Keratinocyte (primary cell): ENCODE results near the gene ACYP2. TPM values are rescaled to one million over a fixed set of nuclear protein-coding genes. Genes with fewer than 3 reads are reported as not detected.

ENCODE experiments used
- DNase-seq: peaks from one replicate; pipeline ENCODE4 v3.0.0-alpha.2; 2011; ENCODE audit warnings: low read depth, missing footprints, low spot score
- FAIRE-seq: peaks from 2 replicates; lab custom pipeline; 2011; peaks lifted over from hg19 to GRCh38; lab: Jason Lieb, UNC
- H2AFZ ChIP-seq: 2 replicates; pipeline ENCODE4 v1.6.0; 2012; ENCODE audit warnings: low read length, control low read depth, inconsistent platforms; ENCODE audit not compliant: control insufficient read depth
- H3K27ac ChIP-seq: 2 replicates; pipeline ENCODE4 v1.5.1; 2011; ENCODE audit warnings: low read length; ENCODE audit not compliant: control insufficient read depth, insufficient read depth
- H3K27me3 ChIP-seq: 3 replicates; pipeline ENCODE4 v1.6.0; 2011; ENCODE audit warnings: low read length; ENCODE audit not compliant: control insufficient read depth, insufficient read depth; ENCODE audit errors: extremely low read depth
- H3K36me3 ChIP-seq, 2 experiments: 2 replicates in 1 of 2; 3 replicates in 1 of 2; pipeline ENCODE4 v1.5.1; 2011; ENCODE audit warnings: low read length in 2 of 2, mild to moderate bottlenecking in 1 of 2; ENCODE audit not compliant: control insufficient read depth in 2 of 2, insufficient read depth in 2 of 2; ENCODE audit errors: extremely low read depth in 1 of 2
- H3K4me1 ChIP-seq: 3 replicates; pipeline ENCODE4 v1.5.1; 2011; ENCODE audit warnings: low read length; ENCODE audit not compliant: control insufficient read depth, insufficient read depth; ENCODE audit errors: extremely low read depth
- H3K4me2 ChIP-seq: 3 replicates; pipeline ENCODE4 v1.6.0; 2011; ENCODE audit warnings: low read depth, low read length; ENCODE audit not compliant: control insufficient read depth, insufficient read depth; ENCODE audit errors: extremely low read depth
- H3K4me3 ChIP-seq, 3 experiments: fragments of 200-600 bp in 1 of 3; sonication (generic) in 1 of 3; 2 replicates in 2 of 3; 3 replicates in 1 of 3; pipeline ENCODE4 v1.5.1; 2011 to 2016; ENCODE audit warnings: low read length in 3 of 3, mild to moderate bottlenecking in 3 of 3, control low read depth in 2 of 3, inconsistent platforms in 1 of 3, low read depth in 1 of 3, mixed read lengths in 1 of 3, mixed run types in 1 of 3, moderate library complexity in 1 of 3; ENCODE audit not compliant: control insufficient read depth in 2 of 3, insufficient read depth in 2 of 3; ENCODE audit errors: extremely low read depth in 1 of 3
- H3K79me2 ChIP-seq: 2 replicates; pipeline ENCODE4 v1.6.0; 2012; ENCODE audit warnings: low read length; ENCODE audit not compliant: control insufficient read depth, insufficient read depth
- H3K9ac ChIP-seq: 3 replicates; pipeline ENCODE4 v1.6.0; 2011; ENCODE audit warnings: low read length; ENCODE audit not compliant: control insufficient read depth, insufficient read depth; ENCODE audit errors: extremely low read depth
- H3K9me1 ChIP-seq: 3 replicates; pipeline ENCODE4 v1.6.0; 2011; ENCODE audit warnings: low read length; ENCODE audit not compliant: control insufficient read depth, insufficient read depth; ENCODE audit errors: extremely low read depth
- H3K9me3 ChIP-seq: 2 replicates; pipeline ENCODE4 v1.5.1; 2012; ENCODE audit warnings: low read depth, low read length; ENCODE audit not compliant: control insufficient read depth
- H4K20me1 ChIP-seq: 3 replicates; pipeline ENCODE4 v1.6.0; 2011; ENCODE audit warnings: low read length; ENCODE audit not compliant: control insufficient read depth, insufficient read depth; ENCODE audit errors: extremely low read depth
- EZH2 ChIP-seq: IDR thresholded peaks from one replicate; pipeline ENCODE4 v1.6.1; 2012; ENCODE audit warnings: inconsistent platforms, mild to moderate bottlenecking, low read length, moderate library complexity
- dilution Hi-C: fragments of 300-500 bp; cut with MboI; formaldehyde crosslinking; loops from one replicate; pipeline ENCODE4 v1.7.0; 2020; ENCODE audit warnings: low sequenced_read_pairs; ENCODE audit not compliant: extremely low pct_ligation_motif_present
- polyA plus RNA-seq, 5 experiments: library from polyadenylated mRNA; depleted of rRNA in 3 of 5; stranded (reverse) in 3 of 5; stranded (forward) in 1 of 5; unstranded in 1 of 5; fragments of >200 nt; gene quantifications; 1 replicate in 1 of 5; 2 replicates in 3 of 5; 3 replicates in 1 of 5; pipeline versions ENCODE4 v1.2.1 to v1.2.3, GENCODE V29; 2011 to 2012; ENCODE audit warnings: missing spikeins in 2 of 5, low read depth in 1 of 5, low replicate concordance in 1 of 5
- TF ChIP-seq, protein P1 (sequence below), 3 experiments: IDR thresholded peaks in 1 of 3; conservative IDR thresholded peaks in 1 of 3; optimal IDR thresholded peaks in 1 of 3; 2 replicates in 2 of 3; 3 replicates in 1 of 3; pipeline versions ENCODE3 to v1.5.1; 2011; ENCODE audit warnings: low read length in 3 of 3, mild to moderate bottlenecking in 3 of 3, moderate library complexity in 2 of 3, control low read depth in 1 of 3, inconsistent platforms in 1 of 3; ENCODE audit not compliant: insufficient read depth in 2 of 3; ENCODE audit errors: extremely low read depth in 1 of 3

The ACYP2 gene
- polyA plus RNA-seq, 1 donor (not counting 4 experiments of a cell fraction or from before 2014, with no cell fraction given): 8.7 TPM

DNA sequence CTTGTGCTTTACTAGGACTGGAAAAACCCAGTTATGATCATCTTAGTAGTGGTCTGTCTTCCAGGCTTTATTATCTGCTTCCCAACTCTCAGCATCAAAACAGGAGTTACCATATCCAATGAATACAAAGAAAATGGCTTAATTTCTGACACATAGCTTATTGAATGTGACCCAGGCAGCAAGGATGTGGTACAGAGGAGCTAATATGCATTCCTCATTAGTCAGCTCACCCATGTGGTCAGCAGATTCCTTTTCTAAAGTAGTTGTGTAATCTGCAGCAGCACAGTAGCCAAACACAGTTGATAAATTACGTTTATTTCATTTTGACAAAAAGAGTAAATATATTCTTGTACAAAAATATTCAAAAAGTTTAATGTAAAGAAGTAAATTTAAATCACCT, 97.0 kb downstream of the ACYP2 start:
- H3K9me1 ChIP-seq: no peaks in the 10 kb centered on the region
- H3K27me3 ChIP-seq: no peaks in the 10 kb centered on the region
- H3K9ac ChIP-seq: no peak overlapping the region
- H4K20me1 ChIP-seq: no peaks in the 10 kb centered on the region
- H3K4me2 ChIP-seq: no peak overlapping the region
- no peaks in the 10 kb centered on the region for H3K36me3 ChIP-seq
- no peak overlapping the region for H3K4me3 ChIP-seq
- H3K9me3 ChIP-seq: no peaks in the 10 kb centered on the region
- H3K79me2 ChIP-seq: no peaks in the 10 kb centered on the region
- DNase-seq: no peak
- no peak overlapping the region for H3K27ac ChIP-seq
- peak; percentile 76 for FAIRE-seq
- no peaks in the 10 kb centered on the region for H3K4me1 ChIP-seq
- dilution Hi-C loops: no loop called here
- no peak for TF ChIP-seq EZH2
- TF ChIP-seq, protein P1, sequence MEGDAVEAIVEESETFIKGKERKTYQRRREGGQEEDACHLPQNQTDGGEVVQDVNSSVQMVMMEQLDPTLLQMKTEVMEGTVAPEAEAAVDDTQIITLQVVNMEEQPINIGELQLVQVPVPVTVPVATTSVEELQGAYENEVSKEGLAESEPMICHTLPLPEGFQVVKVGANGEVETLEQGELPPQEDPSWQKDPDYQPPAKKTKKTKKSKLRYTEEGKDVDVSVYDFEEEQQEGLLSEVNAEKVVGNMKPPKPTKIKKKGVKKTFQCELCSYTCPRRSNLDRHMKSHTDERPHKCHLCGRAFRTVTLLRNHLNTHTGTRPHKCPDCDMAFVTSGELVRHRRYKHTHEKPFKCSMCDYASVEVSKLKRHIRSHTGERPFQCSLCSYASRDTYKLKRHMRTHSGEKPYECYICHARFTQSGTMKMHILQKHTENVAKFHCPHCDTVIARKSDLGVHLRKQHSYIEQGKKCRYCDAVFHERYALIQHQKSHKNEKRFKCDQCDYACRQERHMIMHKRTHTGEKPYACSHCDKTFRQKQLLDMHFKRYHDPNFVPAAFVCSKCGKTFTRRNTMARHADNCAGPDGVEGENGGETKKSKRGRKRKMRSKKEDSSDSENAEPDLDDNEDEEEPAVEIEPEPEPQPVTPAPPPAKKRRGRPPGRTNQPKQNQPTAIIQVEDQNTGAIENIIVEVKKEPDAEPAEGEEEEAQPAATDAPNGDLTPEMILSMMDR (optimal IDR thresholded peaks at IDR 0.05 in 1 of 3, IDR thresholded peaks at IDR 0.05 in 1 of 3, conservative IDR thresholded peaks at IDR 0.05 in 1 of 3; ENCODE audit: extremely low read depth in 1 of 3, insufficient read depth in 2 of 3, low read length in 3 of 3): no peak
- no peak overlapping the region for H2AFZ ChIP-seq

DNA sequence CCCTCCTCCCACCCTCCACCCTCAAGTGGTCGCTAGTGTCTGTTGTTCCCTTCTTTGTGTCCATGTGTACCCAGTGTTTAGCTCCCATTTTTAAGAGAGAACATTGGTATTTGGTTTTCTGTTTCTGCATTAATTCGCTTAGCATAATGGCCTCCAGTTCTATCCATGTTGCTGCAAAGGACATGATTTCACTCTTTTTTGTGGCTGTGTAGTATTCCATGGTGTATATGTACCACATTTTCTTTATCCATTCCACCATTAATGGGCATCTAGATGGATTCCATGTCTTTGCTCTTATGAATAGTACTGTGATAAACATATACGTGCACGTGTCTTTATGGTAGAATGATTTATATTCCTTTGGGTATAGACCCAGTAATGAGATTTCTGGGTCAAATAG, 97.7 kb downstream of the ACYP2 start:
- DNase-seq (no peak), FAIRE-seq (no peak)
- Histone ChIP-seq H3K27me3 (no peaks in the 10 kb centered on the region), H3K4me1 (no peaks in the 10 kb centered on the region), H3K79me2 (no peaks in the 10 kb centered on the region), H3K9me3 (no peaks in the 10 kb centered on the region), H2AFZ (no peak overlapping the region), H3K36me3 (no peaks in the 10 kb centered on the region), H4K20me1 (no peaks in the 10 kb centered on the region), H3K27ac (no peak overlapping the region), H3K9ac (no peak overlapping the region), H3K4me3 (no peak overlapping the region), H3K4me2 (no peak overlapping the region), H3K9me1 (no peaks in the 10 kb centered on the region)
- no peak for TF ChIP-seq EZH2
- TF ChIP-seq, protein P1 (optimal IDR thresholded peaks at IDR 0.05 in 1 of 3, IDR thresholded peaks at IDR 0.05 in 1 of 3, conservative IDR thresholded peaks at IDR 0.05 in 1 of 3; ENCODE audit: extremely low read depth in 1 of 3, insufficient read depth in 2 of 3, low read length in 3 of 3): no peak
- dilution Hi-C loops: no loop called here
